Measurements from ENCODE around the gene PXN. TPM values are rescaled to one million over a fixed set of nuclear protein-coding genes. Genes with fewer than 3 reads are reported as not detected.
"Not testable (repeated sequence)": the region's sequence is repeated elsewhere in the genome, so short reads cannot be mapped to it uniquely, and the experiment has no call there.

The PXN gene
- total RNA-seq, 1 donor from 2014 or later = 23.6 TPM

- peak; percentile 70 for ATAC-seq
These were observed 55.7 kb downstream of the PXN start for GRCh38 chr12:120209851-120210250.

DNA sequence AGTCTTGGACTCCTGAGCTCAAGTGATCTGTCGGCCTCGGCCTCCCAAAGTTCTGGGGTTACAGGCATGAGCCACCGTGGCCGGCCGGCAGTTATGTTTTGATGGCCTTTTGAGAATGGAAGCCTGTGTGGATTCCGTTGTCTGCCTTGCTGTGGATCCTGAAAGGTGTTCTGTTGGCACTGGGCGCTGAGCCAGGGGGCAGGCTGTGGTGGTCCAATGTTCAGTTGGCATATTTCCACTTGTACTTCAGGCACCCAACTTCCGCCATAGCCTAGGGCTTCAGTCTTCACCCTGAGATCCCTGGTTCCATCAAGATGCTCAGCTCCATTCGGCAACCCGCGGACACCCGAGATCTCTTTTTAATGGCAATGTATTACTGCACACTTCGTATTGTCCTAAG, 58.3 kb downstream of the PXN start:
- ATAC-seq = no peak

DNA sequence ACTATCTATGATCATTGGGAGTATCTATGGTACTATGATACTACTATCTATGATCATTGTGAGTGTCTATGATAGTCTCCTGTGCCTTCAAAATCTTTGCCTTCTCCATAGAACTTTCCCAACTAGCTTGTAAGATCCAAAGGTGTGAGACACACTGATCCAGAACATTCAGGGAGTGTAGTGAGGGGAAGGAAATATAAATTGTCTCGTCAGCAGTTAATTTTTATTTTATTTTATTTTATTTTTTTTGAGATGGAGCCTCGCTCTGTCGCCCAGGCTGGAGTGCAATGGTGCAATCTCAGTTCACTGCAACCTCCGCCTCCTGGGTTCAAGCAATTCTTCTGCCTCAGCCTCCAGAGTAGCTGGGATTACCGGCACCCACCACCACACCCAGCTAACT, 58.7 kb downstream of the PXN start:
- ATAC-seq = not testable (repeated sequence)

DNA sequence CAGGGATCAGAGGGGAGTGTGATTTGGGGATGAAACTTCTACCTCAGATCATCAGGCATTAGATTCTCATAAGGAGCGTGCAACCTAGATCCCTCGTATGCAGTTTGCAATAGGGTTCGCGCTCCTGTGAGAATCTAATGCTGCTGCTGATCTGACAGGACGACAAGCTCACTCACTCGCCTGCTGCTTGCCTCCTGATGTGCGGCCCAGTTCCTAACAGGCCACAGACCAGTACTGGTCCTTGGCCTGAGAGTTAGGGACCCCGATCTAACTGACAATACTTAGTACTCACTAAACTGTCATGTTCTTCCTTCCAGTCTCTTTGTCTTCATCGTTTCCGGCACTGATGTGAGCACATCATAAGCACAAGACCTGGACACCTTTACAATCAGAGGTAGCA, 59.3 kb downstream of the PXN start:
- ATAC-seq = no peak

- no peak for ATAC-seq
These were observed 61.4 kb downstream of the PXN start for GRCh38 chr12:120204171-120204570.

DNA sequence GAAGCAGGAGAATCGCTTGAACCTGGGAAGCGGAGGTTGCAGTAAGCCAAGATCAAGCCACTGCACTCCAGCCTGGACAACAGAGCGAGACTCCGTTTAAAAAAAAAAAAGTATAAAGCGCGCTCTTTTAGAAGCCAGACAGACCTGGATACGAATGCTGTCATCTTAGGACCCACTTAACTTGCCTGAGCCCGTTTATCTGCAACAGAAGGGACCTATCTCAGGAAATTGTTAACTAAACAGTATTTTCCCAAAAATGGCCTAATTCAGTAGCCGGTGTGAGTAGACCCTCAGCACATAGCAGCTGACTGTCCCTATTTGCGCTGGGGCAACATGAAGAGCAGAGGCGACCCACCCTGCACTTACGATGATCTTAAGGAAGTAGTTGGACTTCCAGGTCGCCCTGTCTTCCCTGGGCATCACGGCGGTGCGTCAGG, 65.1 kb downstream of the PXN start:
- no peak for ATAC-seq

DNA sequence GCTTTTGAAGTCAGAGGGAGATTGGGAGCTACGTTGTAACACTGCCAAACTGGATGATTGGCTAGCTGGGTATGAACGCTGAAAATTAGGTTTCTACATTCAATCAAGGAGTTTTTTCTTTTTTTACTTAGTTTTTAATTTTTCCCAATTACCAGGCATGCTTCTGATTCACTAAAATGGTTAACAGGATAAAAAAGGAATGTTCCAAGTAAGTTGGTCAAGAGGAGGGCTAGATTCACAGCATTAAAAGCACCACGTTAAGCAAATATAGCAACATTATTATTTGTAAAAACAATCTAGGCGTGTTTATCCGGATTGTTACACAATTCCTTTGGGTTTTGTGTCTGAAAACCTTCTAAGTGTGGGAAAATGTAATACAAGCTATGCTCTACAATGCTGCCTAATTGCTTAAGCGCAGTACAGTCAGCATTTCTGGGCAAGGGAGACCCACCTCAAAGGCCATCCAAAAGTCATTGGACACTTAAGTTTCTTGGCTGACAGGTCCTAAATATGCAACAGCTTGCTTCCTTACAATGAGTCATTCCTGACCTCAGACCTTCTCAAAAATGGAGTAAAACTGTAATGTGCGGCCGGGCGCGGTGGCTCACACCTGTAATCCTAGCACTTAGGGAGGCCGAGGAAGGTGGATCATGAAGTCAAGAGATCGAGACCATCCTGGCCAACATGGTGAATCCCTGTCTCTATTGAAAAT, 65.8 kb downstream of the PXN start:
- peak; percentile 51 for ATAC-seq

DNA sequence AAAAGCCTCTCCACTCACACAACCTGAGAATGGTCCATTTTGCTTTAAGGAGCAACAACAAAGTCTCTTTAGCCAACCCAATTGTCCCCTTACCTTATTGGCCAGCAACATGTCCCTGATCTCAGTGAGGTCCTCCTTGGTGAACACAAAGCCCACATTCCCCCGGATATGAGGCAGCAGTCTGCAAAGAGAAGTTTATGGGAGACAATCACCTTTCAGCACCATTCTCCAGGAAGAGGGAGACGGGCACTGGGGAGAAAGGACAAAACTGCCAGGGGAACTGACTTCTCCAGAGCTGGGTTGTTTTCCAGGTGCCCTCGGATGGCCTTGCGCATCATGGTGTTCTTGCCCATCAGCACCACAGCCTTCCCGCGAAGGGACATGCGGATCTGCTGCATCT, 66.5 kb downstream of the PXN start:
- ATAC-seq = no peak

DNA sequence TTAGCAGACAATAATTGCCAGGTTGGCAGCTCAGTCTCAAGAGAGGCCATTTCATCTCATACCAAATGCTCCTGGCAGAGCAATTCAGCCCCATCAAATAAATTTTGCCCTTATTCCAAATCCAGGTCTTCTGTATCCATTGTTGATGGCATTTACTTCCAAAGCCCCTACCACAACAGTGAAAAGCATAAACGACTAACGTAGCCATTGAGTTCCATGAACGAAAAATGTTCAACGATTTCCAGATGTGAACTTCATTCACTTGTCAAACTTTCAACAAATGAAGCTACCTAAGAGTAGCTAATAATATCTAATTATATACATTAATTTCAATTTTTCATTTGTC, 68.0 kb downstream of the PXN start:
- no peak for ATAC-seq

DNA sequence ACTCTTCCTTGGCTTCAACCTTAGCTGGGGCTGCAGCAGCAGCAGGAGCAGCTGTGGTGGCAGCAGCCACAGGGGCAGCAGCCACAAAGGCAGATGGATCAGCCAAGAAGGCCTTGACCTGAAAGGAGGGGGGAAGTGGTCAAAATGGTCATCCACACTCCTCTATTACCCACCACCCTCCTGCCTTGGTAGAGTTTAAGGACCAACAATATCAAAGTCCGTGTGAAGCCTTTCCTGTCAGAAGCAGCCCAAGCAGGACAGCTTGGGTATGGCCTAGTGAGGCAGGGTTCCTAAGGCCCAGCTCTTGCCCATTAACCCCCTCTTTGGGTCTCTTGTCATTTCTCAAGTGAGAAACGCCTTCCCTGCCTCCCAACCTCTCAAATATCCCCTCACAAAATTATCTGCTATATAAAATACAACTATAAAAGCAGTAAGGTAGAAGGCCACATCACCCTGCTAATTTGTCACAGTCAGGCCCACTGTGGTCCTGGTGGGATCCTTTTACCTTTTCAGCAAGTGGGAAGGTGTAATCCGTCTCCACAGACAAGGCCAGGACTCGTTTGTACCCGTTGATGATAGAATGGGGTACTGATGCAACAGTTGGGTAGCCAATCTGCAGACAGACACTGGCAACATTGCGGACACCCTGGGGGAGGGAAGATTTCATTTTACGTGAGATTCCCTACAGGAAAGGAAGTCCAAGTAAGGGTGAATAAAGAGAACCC, 68.6 kb downstream of the PXN start:
- not testable (repeated sequence) for ATAC-seq

DNA sequence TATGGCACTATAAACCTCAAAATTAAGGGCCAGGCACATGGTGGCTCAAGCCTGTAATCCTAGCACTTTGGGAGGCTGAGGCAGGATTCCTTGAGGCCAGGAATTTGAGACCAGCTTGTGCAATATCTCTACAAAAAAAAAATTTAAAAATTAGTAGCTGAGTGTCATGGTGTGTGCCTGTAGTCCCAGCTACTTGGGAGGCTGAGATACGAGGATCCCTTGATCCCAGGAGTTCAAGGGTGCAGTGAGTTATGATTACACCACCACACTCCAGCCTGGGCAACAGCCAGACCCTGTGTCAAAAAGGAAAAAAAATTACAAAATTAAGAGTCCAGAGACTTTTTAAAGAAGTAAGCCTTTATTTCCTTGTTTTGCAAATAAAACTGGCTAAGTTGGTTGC, 69.2 kb downstream of the PXN start:
- ATAC-seq = no peak

DNA sequence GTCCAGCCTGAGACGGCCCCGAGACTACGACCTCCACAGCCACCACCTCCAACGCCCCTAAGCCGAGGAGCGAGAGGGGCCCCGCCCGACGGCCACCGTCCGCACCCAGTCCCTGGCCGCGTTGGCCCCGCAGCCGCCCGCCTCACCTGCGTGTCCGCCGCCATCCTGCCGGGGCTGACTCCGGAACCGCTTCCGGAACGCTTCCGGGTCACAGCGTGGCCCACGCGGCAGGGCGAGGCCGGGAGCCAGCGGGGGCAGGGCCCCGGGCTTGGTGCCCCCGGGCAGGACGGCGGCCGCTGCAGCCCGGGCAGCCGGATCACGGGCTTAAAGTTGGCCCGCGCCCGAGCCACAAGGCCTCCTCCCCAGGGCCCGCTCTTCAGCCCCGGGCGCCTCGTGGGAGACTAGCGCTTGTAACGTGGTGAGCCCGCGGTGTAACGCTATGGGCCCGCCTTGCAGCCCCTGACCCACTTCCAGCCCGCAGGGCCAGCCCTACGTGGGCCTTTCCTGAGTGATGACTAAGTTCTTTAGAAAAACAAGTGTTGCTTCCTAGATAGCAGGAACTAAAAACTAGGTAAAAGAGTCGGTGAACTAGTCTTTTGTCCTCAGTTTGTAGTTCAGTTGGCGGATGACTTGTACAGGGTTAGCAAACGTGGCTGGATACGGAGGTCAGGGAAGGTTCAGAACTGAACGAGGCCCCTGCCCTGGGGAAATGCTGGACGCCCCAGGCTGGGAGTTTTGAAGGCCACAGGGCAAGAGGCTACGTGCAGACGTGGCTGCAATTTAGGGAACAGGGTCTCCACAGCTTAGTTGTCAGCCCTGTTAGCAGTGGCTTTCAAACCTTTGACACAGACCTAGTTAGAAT, 70.8 kb downstream of the PXN start, which contains the start of gene GCN1:
GCN1 (minus strand) TSS at position 182 of the 862 bp plus-strand sequence; CDS start at position 164, 18 bp downstream.
- ATAC-seq = peak; percentile 90

DNA sequence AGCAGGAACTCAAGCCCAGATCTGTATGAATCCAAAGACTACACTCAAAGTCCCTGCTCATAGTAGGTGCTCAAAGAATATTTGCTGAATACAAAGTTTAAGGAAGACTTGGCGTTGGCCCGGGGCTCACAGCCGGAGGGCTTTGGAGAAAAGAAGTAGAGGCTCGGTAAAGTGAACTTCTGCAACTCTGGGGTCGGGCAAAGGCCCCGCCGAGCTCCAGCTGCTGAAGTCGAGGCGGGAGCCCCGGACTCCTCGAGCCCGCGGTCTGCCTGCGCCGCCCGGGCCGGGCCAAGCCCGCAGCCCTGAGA, 71.3 kb downstream of the PXN start:
- ATAC-seq = no peak

DNA sequence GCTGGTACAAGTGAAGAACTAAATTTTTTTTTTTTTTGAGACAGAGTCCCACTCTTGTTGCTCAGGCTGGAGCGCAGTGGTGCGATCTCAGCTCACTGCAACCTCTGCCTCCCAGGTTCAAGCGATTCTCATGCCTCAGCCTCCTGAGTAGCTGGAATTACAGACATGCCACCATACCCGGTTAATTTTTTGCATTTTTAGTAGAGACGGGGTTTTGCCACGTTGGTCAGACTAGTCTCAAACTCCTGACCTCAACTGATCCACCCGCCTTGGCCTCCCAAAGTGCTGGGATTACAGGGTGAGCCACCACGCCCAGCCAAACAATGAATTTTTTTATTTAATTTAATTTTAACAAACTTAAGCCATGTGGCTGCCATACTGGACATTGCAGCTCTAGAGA, 72.2 kb downstream of the PXN start:
- ATAC-seq = not testable (repeated sequence)

DNA sequence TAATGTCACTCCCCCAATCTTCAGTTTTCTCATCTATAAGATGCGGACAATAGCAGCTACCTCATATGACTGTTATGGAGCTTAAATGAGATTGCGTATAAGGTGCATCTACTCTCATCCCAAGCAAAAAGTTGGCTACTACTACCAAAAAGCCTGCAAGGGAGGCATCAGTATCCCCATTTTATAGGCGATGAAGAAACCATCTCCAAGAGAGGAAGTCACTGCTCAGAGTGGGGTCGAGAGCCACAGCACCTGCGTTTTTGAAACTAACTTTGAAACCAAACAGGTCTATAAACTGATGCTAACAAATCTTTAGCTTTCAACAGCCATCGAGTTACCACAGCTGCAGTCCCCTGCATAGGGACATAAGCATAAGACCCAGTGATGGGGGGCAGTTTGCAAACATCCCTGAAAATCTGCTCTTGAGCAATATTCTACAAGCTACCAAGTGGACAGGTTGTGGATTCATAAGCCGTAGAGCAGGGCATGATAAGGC, 74.5 kb downstream of the PXN start:
- ATAC-seq = no peak

- ATAC-seq = no peak
These were observed 75.1 kb downstream of the PXN start for GRCh38 chr12:120190386-120190785.

- no peak for ATAC-seq
These were observed 78.9 kb downstream of the PXN start for GRCh38 chr12:120186654-120187053.

DNA sequence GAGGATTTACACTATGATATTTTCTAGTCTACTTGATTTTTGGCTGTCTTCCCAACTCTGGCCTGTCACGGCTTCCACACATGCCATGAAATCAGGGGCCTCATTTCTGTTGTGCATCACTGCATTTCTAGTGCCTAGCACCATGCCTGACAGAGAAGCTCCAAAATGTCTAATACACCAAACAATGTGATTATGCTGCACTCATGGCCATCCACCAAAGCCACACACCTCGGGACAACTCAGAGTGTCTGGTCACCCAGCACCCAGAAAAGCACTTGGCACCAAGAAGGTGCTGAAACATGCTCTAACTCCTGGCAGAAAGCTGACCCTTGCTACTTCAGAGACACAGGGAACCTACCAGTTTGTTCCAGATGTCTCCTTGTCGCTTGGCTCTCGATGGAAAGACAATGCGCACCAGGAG, 82.3 kb downstream of the PXN start:
- ATAC-seq = no peak

GRCh38 chr12:120181991-120182631, 83.4 kb downstream of the PXN start:
- ATAC-seq = peak; percentile 68

- ATAC-seq = no peak
These were observed 84.6 kb downstream of the PXN start for GRCh38 chr12:120180975-120181374.

- ATAC-seq = no peak
These were observed 90.0 kb downstream of the PXN start for GRCh38 chr12:120175537-120175936.

DNA sequence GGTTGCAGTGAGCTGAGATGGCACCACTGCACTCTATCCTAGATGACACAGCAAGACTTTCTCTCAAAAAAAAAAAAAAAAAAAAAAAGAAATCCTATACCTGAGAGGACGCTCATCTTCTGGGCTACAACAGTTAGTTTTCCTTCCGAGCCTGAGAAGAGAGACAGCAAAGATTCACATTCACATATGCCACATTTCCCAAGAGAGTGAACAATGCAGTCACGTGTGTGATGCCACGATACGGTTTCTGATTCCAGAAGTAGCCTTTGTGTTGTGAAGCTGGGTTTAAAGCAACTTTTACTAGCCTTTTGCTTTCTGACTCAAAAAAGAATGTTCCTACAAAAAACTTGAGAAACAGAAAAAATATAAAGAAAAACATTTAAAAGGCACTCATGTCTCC, 90.5 kb downstream of the PXN start:
- no peak for ATAC-seq

GRCh38 chr12:120172053-120172452, 93.5 kb downstream of the PXN start:
- no peak for ATAC-seq
